NAMALWA (cell line): ENCODE data around the gene PCK2.

ENCODE experiments used
- DNase-seq: peaks from one replicate; pipeline ENCODE4 v3.0.0-alpha.2; 2015; ENCODE audit warnings: low spot score

PCK2 gene

DNA sequence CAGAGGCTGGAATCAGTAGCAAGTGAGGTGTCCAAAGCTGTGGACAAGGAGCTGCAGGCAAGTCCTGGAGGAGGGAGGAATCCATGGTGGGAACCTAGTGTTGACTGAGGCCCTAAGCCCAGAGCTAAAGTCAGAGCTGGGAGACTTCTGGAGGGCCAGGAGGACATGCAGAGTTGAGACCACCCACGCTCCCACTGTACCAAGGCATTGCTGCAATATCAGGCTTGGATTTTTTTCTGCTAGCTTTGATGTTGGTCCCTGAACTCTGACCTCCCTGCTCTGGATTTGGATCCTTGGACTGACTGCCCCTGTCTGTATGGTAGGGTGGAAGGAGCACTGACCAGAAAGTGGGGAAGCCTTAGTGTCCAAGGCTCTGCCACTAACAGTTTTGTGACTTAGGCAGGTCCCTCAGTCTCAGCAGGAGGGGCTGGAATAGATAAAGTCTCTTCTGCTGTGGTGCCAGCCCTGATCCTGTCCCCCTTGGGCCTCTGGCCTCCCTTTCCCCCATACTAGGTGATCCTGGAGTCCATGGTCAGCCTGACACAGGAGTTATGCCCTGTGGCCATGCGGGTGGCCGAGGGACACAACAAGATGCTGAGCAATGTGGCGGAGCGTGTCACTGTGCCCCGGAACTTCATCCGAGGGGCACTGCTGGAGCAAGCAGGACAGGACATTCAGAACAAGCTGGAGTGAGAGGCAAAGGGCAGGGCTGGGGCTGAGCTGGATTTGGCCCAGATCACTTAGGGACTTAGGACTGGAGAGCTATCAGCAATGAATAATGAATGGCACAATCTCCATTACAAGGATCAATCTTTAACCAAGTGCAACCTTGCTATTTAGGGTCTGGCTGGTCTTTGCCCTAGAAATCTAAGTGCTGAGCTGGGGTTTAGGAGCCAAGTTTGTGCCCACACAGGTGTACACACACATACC lies 32.9 kb upstream of the PCK2 start:
- DNase-seq = no peak

DNA sequence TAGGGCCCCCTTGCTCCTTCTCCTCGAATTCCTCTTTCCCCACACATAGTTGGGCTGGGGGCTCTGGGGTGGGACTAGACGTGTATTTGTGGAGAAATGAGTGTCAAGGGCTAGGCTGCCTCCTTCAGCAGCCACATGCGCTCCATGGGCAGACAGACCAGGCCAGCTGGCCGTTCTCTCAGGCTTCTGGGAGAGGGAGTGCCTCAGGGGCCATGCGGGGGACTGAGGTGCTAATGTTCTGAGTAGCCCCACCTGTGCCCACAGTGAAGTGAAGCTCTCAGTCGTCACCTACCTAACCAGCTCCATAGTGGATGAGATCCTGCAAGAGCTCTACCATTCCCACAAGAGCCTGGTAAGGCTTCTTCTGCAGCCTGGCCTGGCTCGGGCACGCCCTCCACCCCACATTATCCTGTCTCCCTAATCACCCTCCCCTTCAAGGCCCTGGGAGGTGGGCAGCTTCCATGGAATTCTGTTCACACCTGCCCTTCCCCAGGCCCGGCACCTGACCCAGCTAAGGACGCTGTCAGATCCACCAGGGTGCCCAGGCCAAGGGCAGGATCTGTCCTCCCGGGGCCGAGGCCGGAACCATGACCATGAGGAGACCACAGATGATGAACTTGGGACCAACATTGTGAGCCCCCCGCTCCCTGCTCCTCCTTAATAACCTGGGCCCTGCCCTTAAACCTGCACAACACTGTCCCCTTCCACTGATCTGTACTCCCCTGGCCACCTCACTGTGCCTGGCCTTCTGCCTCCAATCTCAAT lies 31.7 kb upstream of the PCK2 start:
- DNase-seq = no peak

- no peak for DNase-seq
These were observed 30.8 kb upstream of the PCK2 start for GRCh38 chr14:24063263-24063836.

- DNase-seq = no peak
These were observed 29.9 kb upstream of the PCK2 start for GRCh38 chr14:24064091-24064795.

DNA sequence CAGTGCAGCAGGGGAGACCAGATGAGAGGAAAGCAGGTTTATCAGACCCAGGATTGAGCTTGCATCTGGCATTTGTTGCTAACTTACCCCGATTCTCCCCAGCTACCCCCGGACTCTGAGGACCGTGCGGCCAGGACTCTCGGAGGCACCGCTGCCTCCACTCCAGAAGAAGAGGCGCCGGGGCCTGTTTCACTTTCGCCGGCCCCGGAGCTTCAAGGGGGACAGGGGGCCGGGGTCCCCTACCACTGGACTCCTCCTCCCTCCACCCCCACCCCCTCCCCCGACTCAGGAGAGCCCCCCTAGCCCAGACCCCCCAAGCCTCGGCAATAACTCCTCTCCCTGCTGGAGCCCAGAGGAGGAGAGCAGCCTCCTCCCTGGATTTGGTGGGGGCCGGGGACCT lies 29.3 kb upstream of the PCK2 start:
- DNase-seq = no peak

DNA sequence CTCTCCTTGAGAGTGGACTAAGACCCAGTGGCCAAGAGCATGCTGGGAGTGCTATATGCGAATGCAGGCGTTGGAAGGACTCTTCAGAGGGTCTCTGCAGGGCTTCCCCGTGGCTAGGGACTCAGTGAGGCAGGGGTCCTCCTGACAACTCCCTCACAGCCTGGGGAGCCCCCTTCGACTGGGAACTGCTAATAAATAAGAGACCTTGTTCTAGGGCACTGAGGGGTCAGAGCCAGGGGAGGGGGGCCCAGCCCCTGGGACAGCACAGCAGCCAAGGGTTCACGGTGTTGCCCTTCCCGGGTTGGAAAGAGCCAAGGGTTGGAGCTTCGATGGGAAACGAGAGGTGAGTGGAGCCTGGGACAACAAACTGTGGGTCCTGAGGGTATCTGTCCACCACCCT lies 28.7 kb upstream of the PCK2 start:
- DNase-seq = no peak

DNA sequence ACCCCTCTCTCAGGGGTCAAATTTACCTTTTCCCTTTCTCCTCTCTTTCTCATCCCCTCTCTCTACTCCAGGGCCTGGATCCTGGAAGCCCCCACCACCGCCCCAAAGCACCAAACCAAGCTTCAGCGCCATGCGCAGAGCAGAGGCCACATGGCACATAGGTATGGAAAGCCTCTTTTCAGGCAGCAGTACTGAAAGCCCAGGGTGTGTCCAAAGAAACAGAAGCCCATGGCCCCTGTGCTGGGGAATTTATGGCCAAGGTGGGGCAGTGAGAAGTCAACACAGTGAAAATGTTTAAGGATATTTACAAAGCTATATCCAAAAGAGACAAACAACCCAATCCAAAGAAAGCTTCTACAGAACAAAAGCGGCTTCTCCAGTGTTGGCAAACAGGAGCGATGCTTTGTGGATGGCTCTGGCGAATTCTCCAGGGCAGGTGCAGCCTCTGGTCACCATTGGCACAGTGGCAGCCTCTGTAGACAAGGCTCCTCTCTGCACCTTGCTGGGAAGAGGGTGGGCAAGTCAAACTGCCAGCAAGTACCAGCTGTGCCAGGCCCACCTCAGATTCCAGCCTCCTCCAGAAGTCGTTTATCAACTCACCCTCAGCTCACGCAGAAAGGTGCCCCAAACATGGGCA lies 27.5 kb upstream of the PCK2 start:
- DNase-seq = no peak

DNA sequence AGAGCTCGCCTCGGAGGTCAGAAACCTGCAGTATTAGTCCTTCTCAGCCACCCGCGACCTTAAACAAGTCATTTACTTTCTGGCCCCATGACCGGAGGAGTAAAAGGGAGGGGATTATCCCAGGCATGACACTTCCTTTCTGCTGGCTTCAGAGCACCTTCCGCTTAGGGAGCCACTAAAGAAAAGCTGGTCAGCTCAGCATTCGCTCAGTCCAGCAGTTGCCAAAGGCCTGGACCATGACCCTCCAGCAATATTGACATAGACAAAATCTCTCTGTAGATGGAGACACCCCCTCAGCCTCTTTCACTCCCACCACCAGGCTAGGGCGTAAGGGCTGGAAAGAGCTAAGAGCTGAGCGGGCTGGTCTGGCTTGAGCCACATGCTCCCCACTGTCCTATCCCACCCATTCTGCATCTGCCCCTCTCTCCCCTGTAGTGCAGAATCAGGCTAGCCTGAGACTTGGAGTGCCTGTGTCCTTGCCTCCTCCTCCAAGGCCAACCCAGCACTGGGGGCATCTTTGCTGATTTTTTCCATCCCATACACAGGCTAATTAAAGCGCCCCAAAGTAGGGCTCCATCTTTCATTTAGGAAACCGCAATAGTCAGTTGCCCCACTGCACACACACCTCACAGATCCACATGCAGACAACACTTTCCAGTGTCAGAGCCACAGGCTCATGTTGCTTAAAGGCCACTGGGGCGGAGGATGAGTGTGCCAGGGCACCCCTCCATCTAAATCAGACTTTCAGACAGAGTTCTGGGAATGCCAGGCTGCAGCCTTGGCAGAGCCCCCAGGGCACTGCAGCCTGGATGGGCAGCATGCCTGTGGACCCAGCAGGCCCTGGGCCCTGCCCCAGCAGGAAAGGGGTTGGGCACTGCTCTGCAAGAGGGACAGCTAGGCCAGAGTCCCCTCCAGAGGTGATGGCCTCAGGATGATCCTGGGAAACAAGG lies 26.7 kb upstream of the PCK2 start:
- DNase-seq = no peak

- DNase-seq = no peak
These were observed 25.2 kb upstream of the PCK2 start for GRCh38 chr14:24068711-24069410.

GRCh38 chr14:24069411-24069735 lies 24.7 kb upstream of the PCK2 start:
- DNase-seq = no peak

GRCh38 chr14:24070285-24071143 lies 23.6 kb upstream of the PCK2 start:
- no peak for DNase-seq

- DNase-seq = no peak
These were observed 22.9 kb upstream of the PCK2 start, which contains the start of gene CPNE6 for GRCh38 chr14:24071144-24071697. Gene CPNE6 (plus strand): TSS chr14:24071562. CDS start chr14:24072937, 1,375 bp downstream.

DNA sequence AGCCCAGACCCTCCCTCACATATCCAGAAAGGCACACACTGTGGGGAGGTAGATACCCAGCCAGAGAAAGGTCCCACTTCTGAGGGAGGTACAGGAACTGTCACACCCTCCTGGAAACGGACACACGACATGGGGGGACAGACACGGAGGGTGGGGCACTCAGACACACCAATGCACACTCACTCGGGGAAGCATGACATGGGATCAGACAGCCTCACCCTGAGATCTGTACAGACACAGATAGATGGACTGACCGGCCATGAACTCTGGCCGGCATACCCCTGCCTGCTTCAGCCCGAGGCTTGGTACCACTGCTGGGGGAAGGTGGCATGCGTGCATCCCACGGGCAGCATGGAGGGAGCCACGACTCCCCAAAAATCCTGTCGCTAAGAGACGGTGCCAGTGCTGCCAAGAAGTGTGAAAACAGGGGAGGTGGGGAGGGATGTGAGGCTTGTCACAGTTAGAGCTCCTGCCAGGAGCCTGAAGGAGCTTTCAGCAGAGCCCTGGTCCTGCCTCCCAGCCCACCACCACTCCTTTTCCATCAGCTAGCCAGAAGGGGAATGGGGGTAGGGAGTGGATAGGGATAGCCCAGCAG lies 22.2 kb upstream of the PCK2 start:
- DNase-seq = no peak

- no peak for DNase-seq
These were observed 21.7 kb upstream of the PCK2 start for GRCh38 chr14:24072436-24072835.

- no peak for DNase-seq
These were observed 20.9 kb upstream of the PCK2 start for GRCh38 chr14:24072881-24073877.

DNA sequence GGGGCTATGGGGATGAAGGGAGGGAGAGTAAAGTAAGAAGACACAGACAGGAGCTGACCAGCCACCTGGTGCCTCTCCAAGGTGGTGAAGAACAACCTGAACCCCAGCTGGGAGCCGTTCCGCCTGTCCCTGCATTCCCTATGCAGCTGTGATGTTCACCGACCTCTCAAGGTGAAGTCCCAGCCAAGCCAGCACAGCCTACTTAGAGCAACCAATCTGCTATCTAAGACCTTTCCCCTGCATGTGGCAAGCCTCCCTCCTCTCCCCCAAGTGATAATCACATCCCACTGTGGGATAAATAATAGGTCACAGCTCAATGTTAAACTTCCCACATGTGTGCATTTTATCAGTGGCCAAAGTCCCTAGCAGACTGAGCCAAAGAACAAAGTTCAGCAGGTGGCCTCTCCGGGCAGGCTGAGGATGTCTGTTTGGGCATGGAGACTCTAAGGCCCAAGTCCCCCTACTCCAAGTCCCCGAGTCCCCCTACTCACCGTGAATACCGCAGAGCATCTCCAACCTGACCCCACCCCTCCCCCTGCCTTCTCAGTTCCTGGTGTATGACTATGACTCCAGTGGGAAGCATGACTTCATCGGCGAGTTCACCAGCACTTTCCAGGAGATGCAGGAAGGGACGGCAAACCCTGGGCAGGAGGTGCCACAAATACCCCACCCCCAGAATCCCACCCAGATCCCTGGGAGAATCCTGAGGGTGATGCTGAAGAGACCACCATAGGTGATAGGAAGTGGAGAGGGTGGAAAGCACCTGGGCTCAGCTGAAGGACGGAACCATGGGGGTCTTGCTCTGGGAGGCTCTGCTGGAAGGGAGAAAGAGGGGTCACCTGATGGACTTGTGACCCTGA lies 19.3 kb upstream of the PCK2 start:
- DNase-seq = no peak
